Measurements from ENCODE around the gene C12orf75.
A peak's percentile ranks its signal among the peaks of the same experiment; 100 is the strongest.

The C12orf75 gene

GRCh38 chr12:105417732-105418131 lies 87.2 kb downstream of the C12orf75 start:
- no peak for DNase-seq (ENCODE audit: low read depth, low spot score)

DNA sequence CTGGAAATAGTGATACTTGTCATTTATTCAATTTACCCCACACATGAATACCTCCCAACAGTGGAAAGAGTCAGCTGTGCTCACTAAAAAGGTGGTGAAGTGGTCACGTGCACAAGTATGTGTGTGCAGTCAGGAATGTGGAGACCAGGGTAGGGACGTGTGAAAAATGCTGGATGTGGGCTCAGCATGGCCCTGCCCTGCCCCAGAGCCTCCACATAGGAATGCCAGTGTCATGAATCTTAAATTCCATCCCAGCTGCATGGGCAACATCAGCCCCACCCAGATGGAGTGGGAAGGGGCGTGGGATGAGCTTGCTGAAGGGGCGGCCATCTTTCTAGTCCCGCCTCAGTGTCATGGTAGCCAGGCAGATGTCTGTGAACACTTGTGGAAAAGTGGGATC lies 87.7 kb downstream of the C12orf75 start:
- DNase-seq (ENCODE audit: low read depth, low spot score) = peak; percentile 93

DNA sequence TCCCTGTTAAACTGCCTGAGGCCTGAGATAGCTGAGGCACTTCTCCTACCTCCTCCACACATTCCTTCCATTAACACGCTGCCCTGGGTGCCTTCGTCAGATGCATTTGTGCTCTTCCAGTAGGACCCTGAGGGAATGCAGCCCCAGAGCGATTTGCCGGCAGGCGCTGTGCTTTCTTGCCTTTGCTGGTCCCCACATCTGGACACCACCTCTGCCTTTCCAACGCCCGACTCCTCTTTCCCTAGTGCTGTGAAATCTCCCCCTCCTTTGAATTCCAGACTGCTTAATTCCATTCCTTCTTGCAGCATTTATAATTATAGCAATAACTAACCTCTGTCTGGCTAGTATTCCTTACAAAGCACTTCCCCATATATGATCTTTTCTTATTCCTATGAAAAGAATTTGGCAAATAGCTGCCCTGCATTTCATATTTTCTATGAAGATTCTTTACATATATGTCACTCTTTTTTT lies 88.4 kb downstream of the C12orf75 start:
- peak; percentile 18 for DNase-seq (ENCODE audit: low read depth, low spot score)

DNA sequence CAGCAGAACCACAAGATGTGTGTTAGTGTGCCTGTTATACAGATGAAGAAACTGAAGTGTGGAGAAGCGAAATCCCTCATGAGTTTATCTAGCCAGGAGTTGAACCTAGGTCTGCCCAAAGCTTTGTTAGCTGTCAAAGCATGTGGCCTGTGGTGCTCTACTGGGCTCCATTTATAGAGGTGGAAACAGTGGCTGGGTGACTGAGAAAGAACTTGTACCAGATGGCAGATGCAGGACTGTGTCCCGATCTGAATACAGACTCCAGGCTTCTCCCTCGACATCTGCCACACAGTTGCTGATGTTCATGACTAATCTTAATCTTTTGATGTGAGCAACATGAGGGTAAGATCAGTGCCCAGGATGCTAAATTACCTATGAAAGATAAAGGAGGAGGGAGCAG lies 89.1 kb downstream of the C12orf75 start:
- DNase-seq (ENCODE audit: low read depth, low spot score) = no peak

GRCh38 chr12:105420046-105420445 lies 89.6 kb downstream of the C12orf75 start:
- DNase-seq (ENCODE audit: low read depth, low spot score) = no peak

- DNase-seq (ENCODE audit: low read depth, low spot score) = peak; percentile 91
Observed at GRCh38 chr12:105420659-105421240, 90.3 kb downstream of the C12orf75 start.
